Natural killer cell (primary cell): ENCODE results near the gene RNF213. TPM values are rescaled to one million over a fixed set of nuclear protein-coding genes. Genes with fewer than 3 reads are reported as not detected.
A peak's percentile ranks its signal among the peaks of the same experiment; 100 is the strongest.

ENCODE experiments used
- ATAC-seq, 3 donors: fragments of 150-1000 bp in 2 of 3; fragments of 200-7000 bp in 1 of 3; cut with Tn5 transposase; 1 replicate in 1 of 3; 2 replicates in 2 of 3; pipeline ENCODE4 v1.10.0; 2021; ENCODE audit warnings: mild to moderate bottlenecking in 2 of 3, moderate library complexity in 2 of 3
- DNase-seq, 2 donors: peaks; one replicate each; pipeline versions ENCODE4 v3.0.0 to v3.0.0-alpha.2; 2013 to 2021; ENCODE audit warnings: mixed read lengths in 1 of 2
- H3K27ac ChIP-seq: one replicate; pipeline ENCODE4 v1.5.1; 2013; ENCODE audit warnings: mild to moderate bottlenecking, low read length
- H3K27me3 ChIP-seq: one replicate; pipeline ENCODE4 v1.6.1; 2013; ENCODE audit warnings: low read length; ENCODE audit not compliant: control insufficient read depth, insufficient read depth
- H3K36me3 ChIP-seq: one replicate; pipeline ENCODE4 v1.6.1; 2013; ENCODE audit warnings: low read length; ENCODE audit not compliant: control insufficient read depth, insufficient read depth
- H3K4me1 ChIP-seq: one replicate; pipeline ENCODE4 v1.6.1; 2013; ENCODE audit warnings: low read length; ENCODE audit not compliant: control insufficient read depth, insufficient read depth
- H3K4me3 ChIP-seq: one replicate; pipeline ENCODE4 v1.5.1; 2013; ENCODE audit warnings: low read length
- H3K9me3 ChIP-seq: one replicate; pipeline ENCODE4 v1.6.1; 2013; ENCODE audit warnings: low read length; ENCODE audit not compliant: control insufficient read depth, insufficient read depth
- H3K27ac Mint-ChIP-seq, 2 donors: one replicate each; pipeline ENCODE4 v1.8.0; 2022; ENCODE audit warnings: mild to moderate bottlenecking in 2 of 2, mixed read lengths in 2 of 2, moderate library complexity in 1 of 2
- H3K27me3 Mint-ChIP-seq, 2 donors: one replicate each; pipeline ENCODE4 v1.8.0; 2022; ENCODE audit warnings: low read depth in 2 of 2, mixed read lengths in 2 of 2
- H3K36me3 Mint-ChIP-seq: one replicate; pipeline ENCODE4 v1.8.0; 2022; ENCODE audit warnings: mixed read lengths
- H3K4me1 Mint-ChIP-seq, 2 donors: one replicate each; pipeline ENCODE4 v1.8.0; 2022; ENCODE audit warnings: mixed read lengths in 2 of 2
- H3K4me3 Mint-ChIP-seq: one replicate; pipeline ENCODE4 v1.8.0; 2022; ENCODE audit warnings: mild to moderate bottlenecking, moderate library complexity, mixed read lengths
- H3K9me3 Mint-ChIP-seq, 2 donors: one replicate each; pipeline ENCODE4 v1.8.0; 2022; ENCODE audit warnings: mixed read lengths in 2 of 2
- CTCF ChIP-seq: fragments of 200-600 bp; IDR thresholded peaks from one replicate; pipeline ENCODE4 v1.8.0; 2022; ENCODE audit warnings: antibody characterized with exemption
- WGBS: methylation state at CpG from one replicate; pipeline ENCODE4 v1.1.7; 2013; ENCODE audit warnings: missing lambda C conversion rate; ENCODE audit not compliant: insufficient coverage; 5-methylcytosine and 5-hydroxymethylcytosine counted together
- intact Hi-C: fragments of 100-400 bp; cut with micrococcal nuclease; formaldehyde crosslinking; loops from one replicate; pipeline ENCODE4 v1.14.2; 2022
- total RNA-seq, 4 donors: library from RNA; stranded (reverse); fragments of 120-200 nt in 1 of 4; gene quantifications; one replicate each; pipeline versions ENCODE4 v1.2.3 to v1.2.4, GENCODE V29; 2013 to 2022

RNF213 gene
- total RNA-seq, 3 donors from 2014 or later (not counting 1 experiment from before 2014, with no cell fraction given) = 929 to 1,120 (median 1,060) TPM

- ATAC-seq = no peak
Measured at GRCh38 chr17:80387071-80387470, 126.4 kb downstream of the RNF213 start.

GRCh38 chr17:80388175-80388574 is 127.5 kb downstream of the RNF213 start:
- H3K9me3 Mint-ChIP-seq = no peaks in the 10 kb centered on the region
- H3K4me3 ChIP-seq = no peak overlapping the region
- no peak for TF ChIP-seq CTCF
- intact Hi-C loops = no loop called here
- WGBS = 94% methylated on average over 14 of the region's 15 CpGs
- no peak overlapping the region for H3K27ac ChIP-seq
- H3K4me3 Mint-ChIP-seq = no peak overlapping the region
- H3K4me1 ChIP-seq = no peaks in the 10 kb centered on the region
- H3K27me3 ChIP-seq = no peaks in the 10 kb centered on the region
- no peak overlapping the region for H3K27ac Mint-ChIP-seq
- H3K36me3 ChIP-seq = peaks cover 94% of the 10 kb centered on the region
- no peaks in the 10 kb centered on the region for H3K27me3 Mint-ChIP-seq
- H3K36me3 Mint-ChIP-seq = peaks cover 29% of the 10 kb centered on the region
- peaks cover 0 to 8% of the 10 kb centered on the region in 2 donors for H3K4me1 Mint-ChIP-seq
- no peaks in the 10 kb centered on the region for H3K9me3 ChIP-seq
- DNase-seq (no peak), ATAC-seq (no peak)

More at GRCh38 chr17:80387071-80387470, 126.4 kb downstream of the RNF213 start:
- Histone ChIP-seq H3K4me3 (no peak overlapping the region), H3K36me3 (peaks cover 96% of the 10 kb centered on the region), H3K4me1 (no peaks in the 10 kb centered on the region), H3K9me3 (no peaks in the 10 kb centered on the region), H3K27ac (no peak overlapping the region), H3K27me3 (no peaks in the 10 kb centered on the region)
- Mint-ChIP-seq H3K27ac (no peak overlapping the region), H3K4me3 (no peak overlapping the region), H3K9me3 (no peaks in the 10 kb centered on the region), H3K36me3 (peaks cover 36% of the 10 kb centered on the region), H3K27me3 (no peaks in the 10 kb centered on the region), H3K4me1 (peaks cover 0 to 8% of the 10 kb centered on the region in 2 donors)
- intact Hi-C loops = no loop called here
- no peak for TF ChIP-seq CTCF
- DNase-seq = no peak
- 93% methylated on average over 7 of the region's 7 CpGs for WGBS

GRCh38 chr17:80388601-80389000 is 127.9 kb downstream of the RNF213 start:
- no peak overlapping the region for H3K4me3 ChIP-seq
- H3K27me3 ChIP-seq = no peaks in the 10 kb centered on the region
- no peak overlapping the region for H3K4me3 Mint-ChIP-seq
- no peak overlapping the region for H3K27ac ChIP-seq
- no peak for TF ChIP-seq CTCF
- 98% methylated on average over 10 of the region's 10 CpGs for WGBS
- no peaks in the 10 kb centered on the region for H3K27me3 Mint-ChIP-seq
- H3K9me3 ChIP-seq = no peaks in the 10 kb centered on the region
- no peaks in the 10 kb centered on the region for H3K9me3 Mint-ChIP-seq
- peaks cover 24% of the 10 kb centered on the region for H3K36me3 Mint-ChIP-seq
- DNase-seq (no peak), ATAC-seq (no peak)
- no peaks in the 10 kb centered on the region for H3K4me1 ChIP-seq
- intact Hi-C loops = no loop called here
- peak overlapping the region in 1 of 2 donors; percentile 51 for H3K27ac Mint-ChIP-seq
- peaks cover 94% of the 10 kb centered on the region for H3K36me3 ChIP-seq
- H3K4me1 Mint-ChIP-seq = peaks cover 0 to 8% of the 10 kb centered on the region in 2 donors
